ENCODE measurements around the gene MT1H. TPM values are rescaled to one million over a fixed set of nuclear protein-coding genes. Genes with fewer than 3 reads are reported as not detected.

Gene MT1H
- total and polyA plus RNA-seq, 7 donors, result 2.0 to 581 (median 133) TPM; not detected in 4

DNA sequence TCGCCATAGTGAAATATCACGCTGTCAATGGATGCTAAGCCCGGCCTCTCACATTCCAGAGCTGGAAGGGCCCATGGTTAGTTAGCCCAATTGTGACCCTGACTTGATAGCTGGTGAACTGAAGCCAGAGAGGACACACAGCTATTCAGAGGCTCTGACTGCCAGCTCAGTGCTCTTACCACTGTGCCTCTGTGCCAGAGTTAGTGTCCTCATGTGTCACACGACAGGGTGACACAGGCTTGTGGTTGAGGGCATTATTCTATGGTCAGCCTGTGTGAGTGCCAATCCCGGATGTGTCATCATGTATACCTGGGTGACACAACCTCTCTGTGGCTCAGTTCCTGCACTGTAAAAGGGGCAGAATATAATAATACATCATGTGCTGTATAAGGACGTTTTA lies 10.2 kb downstream of the MT1H start:
- H3K27ac ChIP-seq, result no peak overlapping the region

DNA sequence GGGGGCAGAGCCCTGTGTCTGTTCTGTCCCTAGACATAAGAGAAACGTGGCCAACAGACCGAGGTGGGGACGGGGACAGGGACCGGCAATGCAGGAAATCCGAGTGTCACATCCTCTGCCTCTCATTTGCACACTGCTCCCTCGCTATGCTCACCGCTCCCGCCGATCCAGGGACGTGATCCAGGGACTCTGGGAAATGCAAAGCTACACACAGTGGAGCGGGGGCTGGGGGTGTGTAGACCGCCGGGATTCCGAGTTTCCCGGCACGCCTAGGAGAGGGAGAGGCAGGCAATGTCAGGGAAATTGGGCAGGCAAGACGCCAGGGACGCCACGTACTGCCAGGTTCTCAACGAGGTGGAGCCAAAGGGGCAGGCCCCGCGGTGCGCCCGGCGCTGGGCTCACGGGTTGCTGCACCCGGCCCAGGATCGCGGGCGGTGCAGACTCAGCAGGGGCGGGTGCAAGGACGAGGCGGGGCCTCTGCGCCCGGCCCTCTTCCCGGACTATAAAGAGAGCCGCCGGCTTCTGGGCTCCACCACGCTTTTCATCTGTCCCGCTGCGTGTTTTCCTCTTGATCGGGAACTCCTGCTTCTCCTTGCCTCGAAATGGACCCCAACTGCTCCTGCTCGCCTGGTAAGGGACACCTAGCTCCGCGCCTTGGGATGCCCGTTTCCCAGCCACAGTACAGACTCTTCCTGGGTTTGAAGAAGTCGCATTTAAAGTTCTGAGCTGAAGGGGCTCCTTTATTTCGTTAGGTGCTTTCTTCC lies 12.5 kb downstream of the MT1H start, which contains the start of gene MT1X:
Gene MT1X (plus strand): TSS at position 532 of the 764 bp plus-strand sequence. CDS start 71 bp downstream, at position 603.
- H3K9me3 ChIP-seq, result no peaks in the 10 kb centered on the region
- peaks cover 0 to 1% (median 0%) of the 10 kb centered on the region in 3 donors for H3K27me3 ChIP-seq
- H3K27ac ChIP-seq, result peak within 1 kb of the TSS; percentile 66 to 83 (median 80)
- no peaks in the 10 kb centered on the region for H3K36me3 ChIP-seq
- 0 to 1% methylated on average over 49 of the region's 49 CpGs for WGBS, 2 donors
- peak in 3 of 4 donors; percentile 67 to 88 (median 88) for TF ChIP-seq EP300 (IDR thresholded peaks at IDR 0.05)
- peak; percentile 93 for TF ChIP-seq POLR2A (IDR thresholded peaks at IDR 0.05)
- TF ChIP-seq, protein P1, sequence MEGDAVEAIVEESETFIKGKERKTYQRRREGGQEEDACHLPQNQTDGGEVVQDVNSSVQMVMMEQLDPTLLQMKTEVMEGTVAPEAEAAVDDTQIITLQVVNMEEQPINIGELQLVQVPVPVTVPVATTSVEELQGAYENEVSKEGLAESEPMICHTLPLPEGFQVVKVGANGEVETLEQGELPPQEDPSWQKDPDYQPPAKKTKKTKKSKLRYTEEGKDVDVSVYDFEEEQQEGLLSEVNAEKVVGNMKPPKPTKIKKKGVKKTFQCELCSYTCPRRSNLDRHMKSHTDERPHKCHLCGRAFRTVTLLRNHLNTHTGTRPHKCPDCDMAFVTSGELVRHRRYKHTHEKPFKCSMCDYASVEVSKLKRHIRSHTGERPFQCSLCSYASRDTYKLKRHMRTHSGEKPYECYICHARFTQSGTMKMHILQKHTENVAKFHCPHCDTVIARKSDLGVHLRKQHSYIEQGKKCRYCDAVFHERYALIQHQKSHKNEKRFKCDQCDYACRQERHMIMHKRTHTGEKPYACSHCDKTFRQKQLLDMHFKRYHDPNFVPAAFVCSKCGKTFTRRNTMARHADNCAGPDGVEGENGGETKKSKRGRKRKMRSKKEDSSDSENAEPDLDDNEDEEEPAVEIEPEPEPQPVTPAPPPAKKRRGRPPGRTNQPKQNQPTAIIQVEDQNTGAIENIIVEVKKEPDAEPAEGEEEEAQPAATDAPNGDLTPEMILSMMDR (IDR thresholded peaks at IDR 0.05), result no peak
- TF ChIP-seq POLR2AphosphoS5 (IDR thresholded peaks at IDR 0.05), result peak in 3 of 4 donors; percentile 97 to 99 (median 97)
- peaks cover 0 to 27% (median 22%) of the 10 kb centered on the region in 4 donors for H3K4me1 ChIP-seq
- peak; percentile 98 for DNase-seq
- intact Hi-C loops (cut with DNase I), result loop anchor here (1.0 to 2.0 kb wide), 2 partner anchors 57 to 74 kb away; partner anchors contain the start of genes MT1E and MT2A
- peak within 1 kb of the TSS; percentile 44 to 66 (median 58) for H3K4me3 ChIP-seq

More for the DNA sequence above, 10.2 kb downstream of the MT1H start:
- DNase-seq, result no peak
- peaks cover 0 to 36% (median 32%) of the 10 kb centered on the region in 4 donors for H3K4me1 ChIP-seq
- 91 to 92% methylated on average over 6 of the region's 6 CpGs for whole genome bisulfite sequencing, 2 donors
- no peaks in the 10 kb centered on the region for H3K36me3 ChIP-seq
- H3K4me3 ChIP-seq, result no peak overlapping the region
- no peak for TF ChIP-seq POLR2AphosphoS5 (IDR thresholded peaks at IDR 0.05)
- TF ChIP-seq, protein P1 (IDR thresholded peaks at IDR 0.05), result no peak
- TF ChIP-seq EP300 (IDR thresholded peaks at IDR 0.05), result no peak
- TF ChIP-seq POLR2A (IDR thresholded peaks at IDR 0.05), result no peak
- peaks cover 5 to 24% (median 19%) of the 10 kb centered on the region in 3 donors for H3K27me3 ChIP-seq
- no peaks in the 10 kb centered on the region for H3K9me3 ChIP-seq
- intact Hi-C loops (cut with DNase I), result no loop called here

DNA sequence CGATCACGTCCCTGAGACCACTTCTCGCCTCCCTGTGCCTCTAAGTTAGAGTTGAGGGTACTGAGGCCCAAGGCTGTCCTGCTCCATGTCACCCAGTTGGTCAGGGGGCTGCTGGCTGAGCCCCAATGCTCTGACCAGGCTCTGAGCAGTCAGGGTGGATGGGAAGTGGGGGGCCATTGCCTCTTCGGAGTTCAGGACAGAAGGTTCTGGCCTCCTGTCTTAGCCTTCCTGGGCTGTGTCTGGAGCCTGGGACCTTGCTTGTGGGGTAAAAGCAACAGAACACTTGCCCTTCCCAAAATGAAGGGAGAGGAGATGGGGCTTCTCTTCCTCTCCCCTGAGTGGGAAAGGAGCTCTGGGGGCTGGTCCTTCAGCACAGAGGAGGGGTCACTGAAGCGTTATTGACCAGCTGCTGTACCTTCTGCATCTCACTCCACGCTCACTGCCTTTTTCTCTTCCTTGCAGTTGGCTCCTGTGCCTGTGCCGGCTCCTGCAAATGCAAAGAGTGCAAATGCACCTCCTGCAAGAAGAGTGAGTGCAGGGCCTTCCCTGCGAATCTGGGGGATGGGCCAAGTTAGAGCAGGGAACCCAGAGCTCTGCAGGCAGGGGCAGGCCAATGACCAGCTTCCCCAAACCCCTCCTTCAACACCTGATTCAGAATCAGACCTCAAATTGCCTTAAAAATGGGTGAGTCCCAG lies 13.2 kb downstream of the MT1H start:
- 7 to 35% methylated on average over 8 of the region's 8 CpGs for WGBS, 2 donors
- H3K27me3 ChIP-seq, result no peaks in the 10 kb centered on the region
- peak; percentile 66 for DNase-seq
- no peaks in the 10 kb centered on the region for H3K9me3 ChIP-seq
- H3K36me3 ChIP-seq, result no peaks in the 10 kb centered on the region
- H3K27ac ChIP-seq, result peak overlapping the region; percentile 66 to 83 (median 80)
- peak overlapping the region; percentile 44 to 66 (median 58) for H3K4me3 ChIP-seq
- intact Hi-C loops (cut with DNase I), result loop anchor here (1.0 to 2.0 kb wide), 2 partner anchors 58 to 75 kb away; partner anchors contain the start of genes MT1E and MT2A
- TF ChIP-seq, protein P1 (IDR thresholded peaks at IDR 0.05), result no peak
- TF ChIP-seq EP300 (IDR thresholded peaks at IDR 0.05), result no peak
- TF ChIP-seq POLR2AphosphoS5 (IDR thresholded peaks at IDR 0.05), result no peak
- no peak for TF ChIP-seq POLR2A (IDR thresholded peaks at IDR 0.05)
- H3K4me1 ChIP-seq, result peaks cover 0 to 27% (median 22%) of the 10 kb centered on the region in 4 donors

DNA sequence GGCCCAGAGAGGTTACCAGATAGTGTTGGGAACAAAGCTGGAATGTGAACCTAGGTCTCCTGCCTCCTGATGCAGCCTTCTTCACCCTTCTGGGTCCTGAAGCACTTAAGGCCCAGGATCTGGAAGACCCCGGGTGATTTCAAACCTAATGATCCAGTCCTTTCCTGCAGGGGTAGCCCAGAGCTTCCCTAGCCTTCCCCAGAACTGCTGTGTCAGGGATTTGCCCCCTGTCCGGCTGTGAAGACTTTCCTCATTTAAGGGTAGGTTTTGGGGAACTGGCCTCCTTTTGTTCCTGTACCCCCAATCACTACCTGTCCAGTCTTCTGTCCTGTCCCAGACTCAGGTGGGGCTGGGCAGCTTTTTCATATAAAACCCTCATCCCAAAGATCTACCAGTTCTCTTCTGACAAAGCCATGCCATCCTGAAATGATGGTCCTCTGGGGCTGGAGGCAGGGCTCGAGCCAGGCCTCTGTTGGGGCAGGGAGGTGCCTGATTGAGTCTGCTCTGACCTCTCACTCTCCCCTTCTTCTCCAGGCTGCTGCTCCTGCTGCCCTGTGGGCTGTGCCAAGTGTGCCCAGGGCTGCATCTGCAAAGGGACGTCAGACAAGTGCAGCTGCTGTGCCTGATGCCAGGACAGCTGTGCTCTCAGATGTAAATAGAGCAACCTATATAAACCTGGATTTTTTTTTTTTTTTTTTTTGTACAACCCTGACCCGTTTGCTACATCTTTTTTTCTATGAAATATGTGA lies 14.0 kb downstream of the MT1H start:
- TF ChIP-seq POLR2A (IDR thresholded peaks at IDR 0.05) (no peak), POLR2AphosphoS5 (IDR thresholded peaks at IDR 0.05) (no peak), EP300 (IDR thresholded peaks at IDR 0.05) (no peak)
- TF ChIP-seq, protein P1 (IDR thresholded peaks at IDR 0.05), result no peak
- H3K27me3 ChIP-seq, result no peaks in the 10 kb centered on the region
- WGBS, 2 donors, result 60 to 79% methylated on average over 5 of the region's 5 CpGs
- peak overlapping the region; percentile 66 to 83 (median 80) for H3K27ac ChIP-seq
- H3K4me1 ChIP-seq, result peaks cover 0 to 27% (median 22%) of the 10 kb centered on the region in 4 donors
- no peaks in the 10 kb centered on the region for H3K36me3 ChIP-seq
- peak; percentile 68 for DNase-seq
- peak overlapping the region; percentile 44 to 66 (median 58) for H3K4me3 ChIP-seq
- H3K9me3 ChIP-seq, result no peaks in the 10 kb centered on the region
- intact Hi-C loops (cut with DNase I), result loop anchor here (2.0 kb wide), 1 partner anchor 59 kb away; the partner anchor contains the start of gene MT1E
